H1 (cell line): ENCODE measurements around the gene IL12RB2. TPM values are rescaled to one million over a fixed set of nuclear protein-coding genes. Genes with fewer than 3 reads are reported as not detected.

Experiments
- BRCA1 ChIP-seq: IDR thresholded peaks from 2 replicates; pipeline ENCODE4 v1.6.1; 2012; ENCODE audit warnings: low read depth, low read length, improper control_type of control experiment
- CTCF ChIP-seq, 3 experiments: IDR thresholded peaks; 1 replicate in 2 of 3; 2 replicates in 1 of 3; pipeline versions ENCODE4 v1.5.1 to v1.6.1; 2011; ENCODE audit warnings: low read length in 3 of 3, mild to moderate bottlenecking in 3 of 3, inconsistent platforms in 2 of 3, low read depth in 1 of 3, moderate library complexity in 1 of 3; ENCODE audit not compliant: insufficient read depth in 1 of 3; ENCODE audit errors: control extremely low read depth in 1 of 3
- E2F6 ChIP-seq: IDR thresholded peaks from 2 replicates; pipeline ENCODE4 v1.6.1; 2012; ENCODE audit warnings: inconsistent platforms
- TCF12 ChIP-seq: IDR thresholded peaks from 2 replicates; pipeline ENCODE4 v1.6.1; 2011; ENCODE audit warnings: low read depth, mild to moderate bottlenecking, low read length
- polyA plus RNA-seq, 7 experiments: library from polyadenylated mRNA; depleted of rRNA in 3 of 7; stranded (reverse) in 5 of 7; unstranded in 2 of 7; fragments of >200 nt in 5 of 7; fragments of 200-250 nt in 2 of 7; gene quantifications; 1 replicate in 5 of 7; 2 replicates in 1 of 7; 4 replicates in 1 of 7; pipeline versions ENCODE4 v1.2.1 to v1.2.3, GENCODE V29; 2011 to 2013; ENCODE audit warnings: missing spikeins in 2 of 7, mixed read lengths in 2 of 7
- total RNA-seq: library from RNA; stranded (reverse); fragmentation: NEBNext Ultra II Directional; extraction: Animal tissue kit (Norgen Biotek cat#: 25700); gene quantifications from 2 replicates; pipeline ENCODE4 v1.2.1, GENCODE V29; 2021

IL12RB2 gene
- total and polyA plus RNA-seq, 2 of the 8 experiments (the other 6 are each of a cell fraction or from before 2014, with no cell fraction given) = 1.4 TPM

GRCh38 chr1:67372136-67372535, 64.5 kb downstream of the IL12RB2 start (continued):
- no peak for TF ChIP-seq TCF12
- TF ChIP-seq CTCF (IDR thresholded peaks at IDR 0.05; ENCODE audit: control extremely low read depth in 1 of 3, insufficient read depth in 1 of 3, low read depth in 1 of 3, low read length in 3 of 3) = no peak
- no peak for TF ChIP-seq E2F6
- no peak for TF ChIP-seq BRCA1
